PC-9 (cell line): ENCODE data around the gene RAB31.

Experiments
- EZH2 ChIP-seq: fragments of 200-600 bp; sonication (generic); IDR thresholded peaks from 2 replicates; pipeline ENCODE4 v1.8.0; 2017; ENCODE audit warnings: antibody characterized with exemption, low read depth
- TF ChIP-seq, protein P1 (sequence below): fragments of 200-600 bp; sonication (generic); conservative IDR thresholded peaks from 2 replicates; pipeline ENCODE4 v1.6.1; 2017; ENCODE audit warnings: mixed run types, antibody characterized with exemption, mild to moderate bottlenecking, moderate library complexity

DNA sequence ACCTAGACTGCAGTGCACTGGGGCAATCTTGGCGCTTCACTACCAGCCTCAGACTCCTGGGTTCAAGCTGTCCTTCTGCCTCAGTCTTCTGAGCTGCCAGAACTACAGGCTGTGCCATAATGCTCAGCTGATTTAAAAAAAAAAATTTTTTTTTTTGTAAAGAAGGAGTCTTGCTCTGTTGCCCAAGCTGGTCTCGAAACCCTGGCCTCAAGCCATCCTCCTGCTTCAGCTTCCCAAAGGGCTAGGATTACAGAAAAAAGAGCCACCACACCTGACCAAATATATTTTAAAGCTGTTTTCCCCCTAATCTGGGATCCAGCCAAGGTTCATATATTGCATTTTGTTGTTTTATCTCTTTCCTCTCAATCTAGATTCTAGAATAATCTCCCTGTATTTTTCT lies 82.2 kb downstream of the RAB31 start:
- TF ChIP-seq, protein P1, sequence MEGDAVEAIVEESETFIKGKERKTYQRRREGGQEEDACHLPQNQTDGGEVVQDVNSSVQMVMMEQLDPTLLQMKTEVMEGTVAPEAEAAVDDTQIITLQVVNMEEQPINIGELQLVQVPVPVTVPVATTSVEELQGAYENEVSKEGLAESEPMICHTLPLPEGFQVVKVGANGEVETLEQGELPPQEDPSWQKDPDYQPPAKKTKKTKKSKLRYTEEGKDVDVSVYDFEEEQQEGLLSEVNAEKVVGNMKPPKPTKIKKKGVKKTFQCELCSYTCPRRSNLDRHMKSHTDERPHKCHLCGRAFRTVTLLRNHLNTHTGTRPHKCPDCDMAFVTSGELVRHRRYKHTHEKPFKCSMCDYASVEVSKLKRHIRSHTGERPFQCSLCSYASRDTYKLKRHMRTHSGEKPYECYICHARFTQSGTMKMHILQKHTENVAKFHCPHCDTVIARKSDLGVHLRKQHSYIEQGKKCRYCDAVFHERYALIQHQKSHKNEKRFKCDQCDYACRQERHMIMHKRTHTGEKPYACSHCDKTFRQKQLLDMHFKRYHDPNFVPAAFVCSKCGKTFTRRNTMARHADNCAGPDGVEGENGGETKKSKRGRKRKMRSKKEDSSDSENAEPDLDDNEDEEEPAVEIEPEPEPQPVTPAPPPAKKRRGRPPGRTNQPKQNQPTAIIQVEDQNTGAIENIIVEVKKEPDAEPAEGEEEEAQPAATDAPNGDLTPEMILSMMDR = no peak
- no peak for TF ChIP-seq EZH2
